HepG2 (cell line): Measurements from ENCODE around the gene RNASE9. TPM values are rescaled to one million over a fixed set of nuclear protein-coding genes. Genes with fewer than 3 reads are reported as not detected.

Experiments used
- FIP1L1 ChIP-seq: fragments of 200-400 bp; formaldehyde crosslinking; IDR thresholded peaks from 2 replicates; pipeline ENCODE4 v1.6.1; 2018; ENCODE audit warnings: low read depth, mild to moderate bottlenecking, low read length, moderate library complexity, borderline replicate concordance; ENCODE audit not compliant: insufficient read depth
- FUBP1 ChIP-seq: sonication (generic); formaldehyde crosslinking; IDR thresholded peaks from 2 replicates; pipeline ENCODE4 v1.5.1; 2020; ENCODE audit warnings: missing genetic modification reagents, mild to moderate bottlenecking, borderline replicate concordance
- HDAC2 ChIP-seq: sonication (generic); formaldehyde crosslinking; IDR thresholded peaks from 2 replicates; pipeline ENCODE4 v1.4.0; 2020; ENCODE audit warnings: missing genetic modification reagents
- NR2F1 ChIP-seq, 2 experiments: fragments of 450-650 bp in 1 of 2; formaldehyde crosslinking in 1 of 2; IDR thresholded peaks; 2 replicates each; pipeline versions ENCODE4 v1.5.0 to v1.6.1; 2016 to 2020; ENCODE audit warnings: mild to moderate bottlenecking in 1 of 2, missing compliant biosample characterization in 1 of 2, missing genetic modification reagents in 1 of 2, moderate library complexity in 1 of 2
- PRMT3 ChIP-seq: sonication (generic); formaldehyde crosslinking; IDR thresholded peaks from 2 replicates; pipeline ENCODE4 v1.8.1; 2022; ENCODE audit warnings: low read depth, mild to moderate bottlenecking, moderate library complexity, missing genetic modification reagents, borderline replicate concordance
- RELA ChIP-seq: sonication (generic); formaldehyde crosslinking; IDR thresholded peaks from 2 replicates; pipeline ENCODE4 v1.4.0; 2020; ENCODE audit warnings: missing genetic modification reagents
- SNAI1 ChIP-seq: sonication (generic); formaldehyde crosslinking; IDR thresholded peaks from 2 replicates; pipeline ENCODE4 v1.5.0; 2020; ENCODE audit warnings: mild to moderate bottlenecking, missing genetic modification reagents, borderline replicate concordance
- ZHX2 ChIP-seq, 2 experiments: sonication (generic) in 1 of 2; formaldehyde crosslinking in 1 of 2; IDR thresholded peaks; 2 replicates each; pipeline versions ENCODE4 v1.6.1 to v1.9.0; 2014 to 2022; ENCODE audit warnings: antibody characterized with exemption in 1 of 2, borderline replicate concordance in 1 of 2, inconsistent platforms in 1 of 2, low read depth in 1 of 2, missing genetic modification reagents in 1 of 2
- ZNF362 ChIP-seq: sonication (generic); formaldehyde crosslinking; IDR thresholded peaks from 2 replicates; pipeline ENCODE4 v1.4.0; 2020; ENCODE audit warnings: missing genetic modification reagents, mild to moderate bottlenecking, borderline replicate concordance
- ZNF746 ChIP-seq: sonication (generic); formaldehyde crosslinking; IDR thresholded peaks from 2 replicates; pipeline ENCODE4 v1.8.0; 2022; ENCODE audit warnings: mild to moderate bottlenecking, missing genetic modification reagents
- ZSCAN30 ChIP-seq: sonication (generic); formaldehyde crosslinking; IDR thresholded peaks from 2 replicates; pipeline ENCODE4 v1.5.0; 2020; ENCODE audit warnings: mild to moderate bottlenecking, missing genetic modification reagents
- polyA plus RNA-seq, 8 experiments: library from polyadenylated mRNA; depleted of rRNA in 3 of 8; stranded (reverse) in 7 of 8; unstranded in 1 of 8; fragments of >200 nt; fragmentation: Illumina TruSeq in 4 of 8; extraction: Trizol in 4 of 8; gene quantifications; 2 replicates each; pipeline versions ENCODE4 v1.2.1 to v1.2.3, GENCODE V29; 2011 to 2016; ENCODE audit warnings: low read depth in 4 of 8, missing spikeins in 1 of 8, mixed read lengths in 1 of 8; ENCODE audit not compliant: insufficient read depth in 1 of 8
- total RNA-seq, 5 experiments: library from RNA; depleted of rRNA; stranded (reverse); fragments of >200 nt; fragmentation: Illumina TruSeq; extraction: Trizol; gene quantifications; 2 replicates each; pipeline ENCODE4 v1.2.3, GENCODE V29; 2016; ENCODE audit warnings: low read depth in 1 of 5
- TF ChIP-seq, protein P1 (sequence below): IDR thresholded peaks from 2 replicates; pipeline ENCODE4 v1.6.1; 2018; ENCODE audit warnings: missing genetic modification reagents, mild to moderate bottlenecking, missing compliant biosample characterization
- TF ChIP-seq, protein P2 (sequence below), 2 experiments: sonication (generic) in 1 of 2; formaldehyde crosslinking in 1 of 2; IDR thresholded peaks; 2 replicates each; pipeline versions ENCODE4 v1.4.0 to v1.6.1; 2018 to 2020; ENCODE audit warnings: missing genetic modification reagents in 2 of 2, borderline replicate concordance in 1 of 2, low read depth in 1 of 2, mild to moderate bottlenecking in 1 of 2, missing biosample characterization in 1 of 2

Gene RNASE9
- total and polyA plus RNA-seq, 2 of the 13 experiments (the other 11 are each of a cell fraction or from before 2014, with no cell fraction given) = not detected

- TF ChIP-seq ZHX2 (IDR thresholded peaks at IDR 0.05; ENCODE audit: low read depth) (no peak), ZHX2 (CRISPR knock-in tag; IDR thresholded peaks at IDR 0.05; ENCODE audit: borderline replicate concordance) (0 out of 2 replicates have a peak, but pooled peaks have one; percentile 3), RELA (0 out of 2 replicates have a peak, but pooled peaks have one; percentile 37), SNAI1 (peak; percentile 64; the same call in 1 of the 2 replicates), FUBP1 (no peak), ZNF746 (no peak), FIP1L1 (no peak), HDAC2 (CRISPR knock-in tag) (peak; percentile 68), NR2F1 (CRISPR knock-in tag; IDR thresholded peaks at IDR 0.05) (peak in 1 of 2 experiments; percentile 14; a peak in 1 of 4 replicates), PRMT3 (peak; percentile 75), ZSCAN30 (CRISPR knock-in tag) (no peak), ZNF362 (CRISPR knock-in tag) (peak; percentile 16; the same call in 1 of the 2 replicates)
- TF ChIP-seq, protein P1, sequence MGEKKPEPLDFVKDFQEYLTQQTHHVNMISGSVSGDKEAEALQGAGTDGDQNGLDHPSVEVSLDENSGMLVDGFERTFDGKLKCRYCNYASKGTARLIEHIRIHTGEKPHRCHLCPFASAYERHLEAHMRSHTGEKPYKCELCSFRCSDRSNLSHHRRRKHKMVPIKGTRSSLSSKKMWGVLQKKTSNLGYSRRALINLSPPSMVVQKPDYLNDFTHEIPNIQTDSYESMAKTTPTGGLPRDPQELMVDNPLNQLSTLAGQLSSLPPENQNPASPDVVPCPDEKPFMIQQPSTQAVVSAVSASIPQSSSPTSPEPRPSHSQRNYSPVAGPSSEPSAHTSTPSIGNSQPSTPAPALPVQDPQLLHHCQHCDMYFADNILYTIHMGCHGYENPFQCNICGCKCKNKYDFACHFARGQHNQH = peak; percentile 86; the same call in 1 of the 2 replicates
- TF ChIP-seq, protein P2, sequence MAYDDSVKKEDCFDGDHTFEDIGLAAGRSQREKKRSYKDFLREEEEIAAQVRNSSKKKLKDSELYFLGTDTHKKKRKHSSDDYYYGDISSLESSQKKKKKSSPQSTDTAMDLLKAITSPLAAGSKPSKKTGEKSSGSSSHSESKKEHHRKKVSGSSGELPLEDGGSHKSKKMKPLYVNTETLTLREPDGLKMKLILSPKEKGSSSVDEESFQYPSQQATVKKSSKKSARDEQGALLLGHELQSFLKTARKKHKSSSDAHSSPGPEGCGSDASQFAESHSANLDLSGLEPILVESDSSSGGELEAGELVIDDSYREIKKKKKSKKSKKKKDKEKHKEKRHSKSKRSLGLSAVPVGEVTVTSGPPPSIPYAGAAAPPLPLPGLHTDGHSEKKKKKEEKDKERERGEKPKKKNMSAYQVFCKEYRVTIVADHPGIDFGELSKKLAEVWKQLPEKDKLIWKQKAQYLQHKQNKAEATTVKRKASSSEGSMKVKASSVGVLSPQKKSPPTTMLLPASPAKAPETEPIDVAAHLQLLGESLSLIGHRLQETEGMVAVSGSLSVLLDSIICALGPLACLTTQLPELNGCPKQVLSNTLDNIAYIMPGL (CRISPR knock-in tag; IDR thresholded peaks at IDR 0.05; ENCODE audit: borderline replicate concordance in 1 of 2, low read depth in 1 of 2) = peak; percentile 100
Measured at GRCh38 chr14:20610002-20610765, 49.3 kb upstream of the RNASE9 start (continued).
